ENCODE measurements around the gene LCP2. TPM values are rescaled to one million over a fixed set of nuclear protein-coding genes. Genes with fewer than 3 reads are reported as not detected.

Gene LCP2
- total and polyA plus RNA-seq, 10 of the 15 experiments (the other 5 are each of a cell fraction or from before 2014, with no cell fraction given) = 8.0 to 50.5 (median 20.6) TPM

DNA sequence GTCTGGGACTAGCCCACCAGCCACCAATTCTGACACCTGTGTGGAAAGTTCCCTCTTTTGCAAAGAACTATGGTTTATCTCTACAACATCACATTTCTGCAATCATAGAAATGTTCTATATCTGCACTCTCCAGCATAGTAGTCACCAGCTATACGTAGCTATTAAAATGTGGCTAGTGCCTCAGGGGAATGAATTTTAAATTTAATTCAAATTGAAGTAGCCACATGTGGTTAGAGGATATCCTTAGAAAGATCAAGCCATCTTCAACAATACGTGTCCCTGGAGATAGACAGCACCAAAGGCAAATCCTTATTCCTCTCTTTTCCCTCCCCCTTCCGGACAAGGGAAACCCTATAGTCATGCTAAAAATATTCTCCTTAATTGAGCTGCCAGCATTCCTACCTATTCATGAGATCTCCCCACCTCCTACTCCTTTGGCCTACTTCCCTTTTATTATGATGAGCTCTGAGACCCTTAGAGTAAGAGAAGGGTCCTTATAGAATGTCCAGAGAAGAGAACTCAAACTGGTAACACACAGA is 11.1 kb downstream of the LCP2 start (continued):
- TF ChIP-seq POU2F2 (IDR thresholded peaks at IDR 0.05; ENCODE audit: borderline replicate concordance, low read depth, low read length) (no peak), CREB1 (IDR thresholded peaks at IDR 0.05; ENCODE audit: low read depth) (no peak), ZSCAN29 (IDR thresholded peaks at IDR 0.05) (no peak), EP300 (IDR thresholded peaks at IDR 0.05; ENCODE audit: borderline replicate concordance in 1 of 2, control insufficient read depth in 1 of 2, low read depth in 2 of 2, low read length in 2 of 2) (no peak)
- TF ChIP-seq, protein P1, sequence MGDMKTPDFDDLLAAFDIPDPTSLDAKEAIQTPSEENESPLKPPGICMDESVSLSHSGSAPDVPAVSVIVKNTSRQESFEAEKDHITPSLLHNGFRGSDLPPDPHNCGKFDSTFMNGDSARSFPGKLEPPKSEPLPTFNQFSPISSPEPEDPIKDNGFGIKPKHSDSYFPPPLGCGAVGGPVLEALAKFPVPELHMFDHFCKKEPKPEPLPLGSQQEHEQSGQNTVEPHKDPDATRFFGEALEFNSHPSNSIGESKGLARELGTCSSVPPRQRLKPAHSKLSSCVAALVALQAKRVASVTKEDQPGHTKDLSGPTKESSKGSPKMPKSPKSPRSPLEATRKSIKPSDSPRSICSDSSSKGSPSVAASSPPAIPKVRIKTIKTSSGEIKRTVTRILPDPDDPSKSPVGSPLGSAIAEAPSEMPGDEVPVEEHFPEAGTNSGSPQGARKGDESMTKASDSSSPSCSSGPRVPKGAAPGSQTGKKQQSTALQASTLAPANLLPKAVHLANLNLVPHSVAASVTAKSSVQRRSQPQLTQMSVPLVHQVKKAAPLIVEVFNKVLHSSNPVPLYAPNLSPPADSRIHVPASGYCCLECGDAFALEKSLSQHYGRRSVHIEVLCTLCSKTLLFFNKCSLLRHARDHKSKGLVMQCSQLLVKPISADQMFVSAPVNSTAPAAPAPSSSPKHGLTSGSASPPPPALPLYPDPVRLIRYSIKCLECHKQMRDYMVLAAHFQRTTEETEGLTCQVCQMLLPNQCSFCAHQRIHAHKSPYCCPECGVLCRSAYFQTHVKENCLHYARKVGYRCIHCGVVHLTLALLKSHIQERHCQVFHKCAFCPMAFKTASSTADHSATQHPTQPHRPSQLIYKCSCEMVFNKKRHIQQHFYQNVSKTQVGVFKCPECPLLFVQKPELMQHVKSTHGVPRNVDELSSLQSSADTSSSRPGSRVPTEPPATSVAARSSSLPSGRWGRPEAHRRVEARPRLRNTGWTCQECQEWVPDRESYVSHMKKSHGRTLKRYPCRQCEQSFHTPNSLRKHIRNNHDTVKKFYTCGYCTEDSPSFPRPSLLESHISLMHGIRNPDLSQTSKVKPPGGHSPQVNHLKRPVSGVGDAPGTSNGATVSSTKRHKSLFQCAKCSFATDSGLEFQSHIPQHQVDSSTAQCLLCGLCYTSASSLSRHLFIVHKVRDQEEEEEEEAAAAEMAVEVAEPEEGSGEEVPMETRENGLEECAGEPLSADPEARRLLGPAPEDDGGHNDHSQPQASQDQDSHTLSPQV (IDR thresholded peaks at IDR 0.05) = no peak

- POLR2A ChIA-PET = no interaction called here
- TF ChIP-seq POLR2AphosphoS2 (IDR thresholded peaks at IDR 0.05; ENCODE audit: low read depth, low read length) (no peak), ATF3 (IDR thresholded peaks at IDR 0.05; ENCODE audit: borderline replicate concordance, extremely low read depth, low read depth, low read length) (no peak), IKZF2 (IDR thresholded peaks at IDR 0.05) (no peak), TARDBP (IDR thresholded peaks at IDR 0.05; ENCODE audit: borderline replicate concordance) (no peak), KAT2A (conservative IDR thresholded peaks at IDR 0.05; ENCODE audit: control insufficient read depth, low read depth, low read length) (no peak), HDGF (IDR thresholded peaks at IDR 0.05) (no peak), GATAD2B (conservative IDR thresholded peaks at IDR 0.05; ENCODE audit: low read depth) (no peak), E2F8 (IDR thresholded peaks at IDR 0.05; ENCODE audit: low read depth, partially characterized antibody) (no peak), FOXK2 (IDR thresholded peaks at IDR 0.05) (no peak), CBX3 (IDR thresholded peaks at IDR 0.05; ENCODE audit: borderline replicate concordance, low read depth) (no peak), SREBF1 (IDR thresholded peaks at IDR 0.05; ENCODE audit: low read length) (no peak), PAX5 (IDR thresholded peaks at IDR 0.05; ENCODE audit: borderline replicate concordance, low read depth, low read length) (no peak)
These were observed 12.4 kb downstream of the LCP2 start for GRCh38 chr5:170285181-170285580.

More at GRCh38 chr5:170285181-170285580, 12.4 kb downstream of the LCP2 start:
- DNase-seq (ENCODE audit: low read depth, low spot score) (no peak), ATAC-seq (no peak), FAIRE-seq (no peak)
- no peak overlapping the region for H3K9ac ChIP-seq (ENCODE audit: control insufficient read depth, insufficient read depth, low read length)
- H4K20me1 ChIP-seq (ENCODE audit: control insufficient read depth, insufficient read depth) = no peaks in the 10 kb centered on the region
- H3K27me3 ChIP-seq (replicated peaks in 1 of 2; ENCODE audit: control insufficient read depth in 2 of 2, insufficient read depth in 2 of 2, low read length in 1 of 2) = no peaks in the 10 kb centered on the region
- intact Hi-C loops (cut with micrococcal nuclease; ENCODE audit: unreplicated experiment) = no loop called here
- no peak overlapping the region for H3K27ac ChIP-seq (ENCODE audit: control insufficient read depth, insufficient read depth)
- in situ Hi-C loops (cut with MboI) = no loop called here
- CTCF ChIA-PET = interaction anchor here (1.0 kb wide), 1 partner anchor 16 kb away, joined by 3 read pairs; no protein-coding TSS in a partner anchor
- H3K36me3 ChIP-seq (ENCODE audit: control insufficient read depth in 2 of 2, insufficient read depth in 2 of 2, low read length in 1 of 2) = peaks cover 6 to 10% of the 10 kb centered on the region in 2 experiments; a peak in 3 of 4 replicates
- H3K4me1 ChIP-seq (ENCODE audit: control insufficient read depth, insufficient read depth, low read length) = no peaks in the 10 kb centered on the region
- H3K9me3 ChIP-seq (replicated peaks; ENCODE audit: control insufficient read depth, insufficient read depth, low read length) = peaks cover 11% of the 10 kb centered on the region
- H2AFZ ChIP-seq (ENCODE audit: control insufficient read depth, low read depth, low read length) = no peak overlapping the region
- SMC1A ChIA-PET (ENCODE audit: uncharacterized antibody, unreplicated experiment) = no interaction called here
- BruUV-seq (replicated peaks) = no TSS peak
- H3K4me3 ChIP-seq = no peak overlapping the region
- RAD21 ChIA-PET (ENCODE audit: unreplicated experiment) = no interaction called here
- H3K79me2 ChIP-seq (ENCODE audit: control insufficient read depth, insufficient read depth, low read length) = no peaks in the 10 kb centered on the region
- H3K4me2 ChIP-seq (ENCODE audit: control insufficient read depth, insufficient read depth) = no peak overlapping the region
